GM19025 (cell line): Measurements from ENCODE around the gene CNNM3.
"Not testable (repeated sequence)": the region's sequence is repeated elsewhere in the genome, so short reads cannot be mapped to it uniquely, and the experiment has no call there.

Experiments
- ATAC-seq: cut with Tn5 transposase; IDR thresholded peaks from one replicate; pipeline ENCODE4 v1.9.1; 2021; ENCODE audit warnings: mild to moderate bottlenecking, low read depth, moderate library complexity; ENCODE audit not compliant: unreplicated experiment

The CNNM3 gene

DNA sequence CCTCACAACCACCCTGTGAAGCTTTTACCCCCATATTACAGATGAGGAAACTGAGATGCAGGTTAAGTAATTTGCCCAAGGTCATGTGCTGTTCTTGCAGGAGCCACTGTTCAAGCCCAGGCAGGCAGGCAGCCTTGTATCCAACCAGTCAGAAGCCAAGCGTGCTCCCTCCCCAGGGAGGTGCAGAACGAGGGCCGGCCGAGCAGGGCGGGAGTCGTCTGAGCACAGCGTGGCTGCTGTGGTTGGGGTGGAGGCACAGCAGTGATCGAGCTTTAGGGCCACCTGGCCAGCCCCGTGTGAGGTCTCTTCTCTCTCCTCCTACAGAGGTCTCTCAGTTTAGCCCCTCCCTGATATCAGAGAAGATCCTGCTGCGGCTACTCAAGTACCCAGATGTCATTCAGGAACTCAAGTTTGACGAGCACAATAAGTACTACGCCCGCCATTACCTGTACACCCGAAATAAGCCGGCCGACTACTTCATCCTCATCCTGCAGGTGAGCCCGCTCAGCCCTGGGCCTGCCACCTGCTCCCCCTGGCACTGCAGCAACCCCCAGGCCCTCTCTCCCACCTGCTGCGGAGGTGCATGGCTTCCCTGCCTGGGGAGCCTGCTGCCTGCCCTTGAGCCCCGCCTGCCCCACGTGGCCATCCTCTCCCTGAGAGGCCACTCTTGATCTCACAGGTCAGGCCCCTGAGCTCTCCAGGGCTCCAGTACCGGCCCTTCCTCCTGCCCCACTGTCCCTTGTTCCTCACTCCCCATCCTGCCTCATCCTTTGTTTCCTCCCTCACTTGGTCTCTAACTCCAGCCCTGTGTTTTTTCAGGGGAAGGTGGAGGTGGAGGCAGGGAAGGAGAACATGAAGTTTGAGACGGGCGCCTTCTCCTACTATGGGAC is 17.1 kb upstream of the CNNM3 start:
- no peak for ATAC-seq

DNA sequence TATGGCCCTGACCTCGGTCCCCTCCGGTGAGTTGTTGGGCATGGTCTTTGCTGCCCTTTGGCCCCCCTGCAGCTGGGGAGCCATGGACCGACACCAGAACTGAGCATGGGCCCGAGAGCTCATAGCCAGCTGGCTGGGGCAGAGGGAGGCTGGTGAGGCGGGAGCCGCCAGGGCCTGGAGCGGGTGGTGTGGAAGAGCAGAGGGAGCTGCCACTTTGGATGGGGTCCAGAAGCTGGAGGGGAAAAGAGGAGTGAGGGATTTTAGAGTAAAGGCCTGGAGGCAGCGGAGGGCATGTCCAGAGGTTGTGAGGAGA is 16.5 kb upstream of the CNNM3 start:
- no peak for ATAC-seq

DNA sequence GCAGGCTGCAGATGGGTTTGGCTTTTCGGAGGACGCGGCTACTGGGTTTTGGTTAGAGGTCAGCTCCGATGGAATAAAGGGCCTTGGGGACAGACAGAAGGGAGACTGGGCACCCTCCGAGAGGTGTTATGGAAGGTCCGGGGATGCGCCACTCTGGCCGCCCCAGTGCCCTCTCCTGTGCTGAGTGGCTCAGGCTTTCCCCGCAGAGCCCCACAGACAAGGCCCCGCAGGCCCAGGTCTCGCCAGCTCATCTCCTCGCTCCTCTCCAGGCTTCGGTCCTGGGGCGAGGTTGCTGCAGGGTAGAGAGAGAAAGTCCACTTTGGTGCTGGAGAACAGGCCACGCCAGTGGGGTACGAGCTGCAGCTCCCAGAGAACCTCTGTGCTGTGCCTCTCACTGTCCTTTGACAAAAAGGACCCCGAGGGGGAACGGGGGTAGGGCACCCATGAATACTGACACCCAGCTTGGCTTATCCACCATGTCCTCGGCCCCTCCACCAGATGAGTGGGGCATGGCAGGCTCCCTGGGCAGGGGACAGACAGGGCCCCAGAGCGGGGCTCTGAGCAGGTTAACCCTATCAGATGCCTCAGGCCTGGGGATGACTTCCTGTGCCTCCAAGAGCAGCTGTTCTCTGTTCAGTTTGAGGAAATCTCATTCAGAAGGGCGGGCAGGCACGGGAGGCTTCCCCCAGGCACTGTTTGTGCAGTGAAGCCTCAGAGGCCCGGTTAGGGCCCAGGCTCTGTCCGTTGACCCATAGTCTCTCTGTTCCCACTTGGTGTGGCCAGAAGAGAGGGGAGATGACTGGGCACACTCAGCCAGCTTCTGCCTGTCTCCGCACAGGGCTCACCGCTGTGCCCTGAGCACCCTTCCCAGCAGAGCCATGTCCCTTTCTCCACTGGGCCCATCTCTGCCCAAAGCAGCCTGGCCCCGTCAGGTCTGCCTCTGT is 15.7 kb upstream of the CNNM3 start:
- peak; percentile 18 for ATAC-seq

DNA sequence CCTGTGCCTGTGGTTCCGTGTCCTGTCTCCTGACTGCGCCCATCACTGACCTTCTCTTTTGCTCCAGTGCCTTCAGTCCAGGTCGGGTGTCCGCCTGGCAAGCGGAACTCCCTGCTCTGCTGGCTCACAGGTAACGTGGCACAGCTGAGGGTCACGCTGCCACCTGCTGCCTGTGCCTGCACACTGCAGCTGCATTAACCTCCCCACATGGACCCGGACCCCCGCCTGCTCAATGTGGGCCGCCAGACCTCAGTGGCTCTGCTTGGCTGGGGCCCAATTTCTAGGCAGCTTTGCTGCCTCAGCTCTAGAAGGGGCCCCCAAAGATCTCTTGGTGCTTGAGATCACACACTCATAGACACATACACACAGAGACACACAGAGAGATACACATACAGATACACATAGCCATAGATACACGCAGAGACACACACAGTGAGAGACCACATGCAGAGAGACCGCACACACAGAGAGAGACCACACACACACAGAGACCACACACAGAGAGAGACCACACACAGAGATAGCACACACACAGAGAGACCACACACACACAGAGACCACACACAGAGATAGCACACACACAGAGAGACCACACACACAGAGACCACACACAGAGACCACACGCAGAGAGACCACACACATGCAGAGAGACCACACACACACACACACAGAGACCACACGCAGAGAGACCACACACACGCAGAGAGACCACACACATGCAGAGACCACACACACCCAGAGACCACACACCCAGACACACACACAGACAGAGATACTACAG is 14.9 kb upstream of the CNNM3 start:
- ATAC-seq = peak; percentile 79

DNA sequence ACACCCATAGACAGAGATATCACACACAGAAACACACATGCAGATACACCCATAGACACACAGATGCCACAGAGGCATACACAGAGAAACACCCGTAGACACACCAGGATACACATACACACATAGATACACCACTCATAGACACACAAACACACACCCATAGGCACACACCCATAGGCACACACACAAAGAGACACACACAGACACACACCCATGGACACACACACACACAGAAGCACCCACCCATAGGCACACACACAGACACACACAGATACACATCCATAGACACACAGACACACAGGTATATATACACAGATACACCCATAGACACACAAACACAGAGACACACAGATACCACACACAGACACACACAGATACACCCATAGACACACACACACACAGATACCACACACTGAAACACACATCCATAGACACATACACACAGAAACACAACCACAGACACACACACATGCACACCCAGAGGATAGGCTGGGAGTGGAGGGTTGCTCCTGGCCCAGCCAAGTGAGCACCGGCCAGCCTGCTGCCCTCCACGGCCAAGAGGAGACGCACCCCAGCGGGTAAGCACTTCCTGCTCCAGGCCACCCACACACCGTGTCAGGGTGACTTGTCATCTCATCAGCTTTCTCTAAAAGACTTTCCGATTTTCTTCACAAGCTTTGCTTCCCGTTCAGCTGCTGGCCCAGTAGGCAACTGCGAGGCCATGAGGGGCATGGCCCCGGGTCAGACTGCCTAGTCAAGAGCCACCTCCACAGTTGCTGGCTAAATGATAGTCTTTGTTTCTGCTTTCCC is 14.1 kb upstream of the CNNM3 start:
- ATAC-seq = no peak

DNA sequence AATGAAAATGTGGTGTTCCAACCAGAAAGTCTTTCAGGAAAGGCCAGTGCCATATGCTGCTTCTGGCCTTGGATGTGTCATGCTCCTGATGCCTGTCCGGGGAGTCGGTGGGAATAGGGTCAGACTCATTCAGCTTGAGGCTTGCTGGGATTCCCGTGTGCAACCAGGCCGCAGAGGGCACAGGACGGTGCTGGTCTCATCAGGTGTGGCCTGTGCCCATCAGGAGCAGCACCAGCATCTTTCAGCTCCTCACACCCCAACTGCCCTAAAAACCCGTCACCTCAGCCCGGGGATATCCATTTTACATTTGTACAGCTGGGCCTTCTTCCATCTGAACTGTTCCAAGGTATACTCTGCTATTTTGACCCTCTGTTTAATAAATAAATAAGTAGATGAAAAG is 13.3 kb upstream of the CNNM3 start:
- no peak for ATAC-seq

DNA sequence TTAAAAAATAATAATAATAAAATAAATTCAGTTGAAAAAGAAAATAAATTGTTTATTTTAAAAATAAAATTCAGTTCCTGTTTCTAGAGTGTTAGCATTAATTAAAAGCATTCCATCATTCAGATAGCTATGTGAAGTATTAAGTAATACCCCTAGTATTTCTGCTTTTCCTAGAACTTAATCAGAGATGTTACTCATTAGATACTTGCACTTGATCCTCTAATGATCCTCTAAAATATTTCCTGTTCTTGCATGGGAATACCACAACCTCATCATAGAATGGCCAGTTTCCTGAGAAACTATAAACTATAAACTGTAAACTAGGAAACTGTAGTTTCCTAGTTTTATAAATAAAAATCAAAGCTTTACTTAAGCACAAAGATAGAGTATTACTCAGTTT is 11.1 kb upstream of the CNNM3 start:
- no peak for ATAC-seq

DNA sequence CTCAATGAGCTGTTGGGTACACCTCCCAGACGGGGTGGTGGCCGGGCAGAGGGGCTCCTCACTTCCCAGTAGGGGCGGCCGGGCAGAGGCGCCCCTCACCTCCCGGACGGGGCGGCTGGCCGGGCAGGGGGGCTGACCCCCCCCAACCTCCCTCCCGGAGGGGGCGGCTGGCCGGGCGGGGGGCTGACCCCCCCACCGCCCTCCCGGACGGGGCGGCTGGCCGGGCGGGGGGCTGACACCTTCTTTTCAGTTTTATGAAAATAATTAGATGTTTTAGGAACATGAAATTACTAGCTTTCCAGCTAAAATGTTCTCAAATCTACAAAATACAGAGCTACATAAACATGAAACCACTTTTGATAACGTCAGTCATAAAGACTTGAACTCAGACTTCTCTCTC is 10.1 kb upstream of the CNNM3 start:
- ATAC-seq = not testable (repeated sequence)

DNA sequence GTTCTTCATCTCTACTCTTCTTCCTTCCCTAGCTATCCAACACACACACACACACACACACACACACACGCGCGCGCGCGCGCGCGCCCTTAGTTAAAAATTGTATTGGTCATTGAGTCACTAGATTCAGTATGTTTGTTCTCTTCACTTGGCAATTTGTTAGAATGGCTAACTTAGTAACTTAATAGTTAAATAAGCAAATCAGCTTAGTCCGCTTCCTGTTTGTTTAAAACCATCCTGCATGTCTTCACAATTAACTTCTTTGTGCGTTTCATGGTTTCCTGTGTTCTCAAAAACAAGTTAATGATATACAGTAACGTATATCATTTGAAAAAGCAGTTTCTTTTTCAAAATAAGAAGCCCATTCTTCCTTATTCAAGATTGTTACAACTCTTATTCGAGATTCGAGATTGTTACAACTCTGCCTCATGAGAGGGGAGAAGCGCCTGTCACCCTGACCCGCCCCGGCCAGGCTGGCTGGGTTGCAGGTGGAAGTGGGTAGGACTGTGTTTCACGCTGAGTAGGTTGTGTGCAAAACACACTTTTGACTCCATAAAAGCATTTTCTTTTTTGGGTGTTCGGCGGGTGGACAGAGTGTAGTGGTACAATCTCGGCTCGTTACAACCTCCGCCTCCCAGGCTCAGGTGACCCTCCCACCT is 9.5 kb upstream of the CNNM3 start:
- peak; percentile 56 for ATAC-seq

DNA sequence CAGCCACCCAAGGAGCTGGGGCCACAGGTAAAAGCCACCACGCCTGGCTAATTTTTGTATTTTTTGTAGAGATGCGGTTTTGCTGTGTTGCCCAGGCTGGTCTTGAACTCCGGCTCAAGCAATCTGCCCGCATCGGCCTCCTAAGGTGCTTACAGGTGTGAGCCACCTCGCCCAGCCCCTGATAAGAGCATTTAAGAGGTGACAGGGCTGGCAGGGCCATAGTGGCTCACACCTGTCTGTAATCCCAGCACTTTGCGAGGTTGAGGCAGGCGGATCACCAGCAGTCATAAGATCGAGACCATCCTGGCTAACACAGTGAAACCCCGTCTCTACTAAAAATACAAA is 9.0 kb upstream of the CNNM3 start:
- no peak for ATAC-seq

DNA sequence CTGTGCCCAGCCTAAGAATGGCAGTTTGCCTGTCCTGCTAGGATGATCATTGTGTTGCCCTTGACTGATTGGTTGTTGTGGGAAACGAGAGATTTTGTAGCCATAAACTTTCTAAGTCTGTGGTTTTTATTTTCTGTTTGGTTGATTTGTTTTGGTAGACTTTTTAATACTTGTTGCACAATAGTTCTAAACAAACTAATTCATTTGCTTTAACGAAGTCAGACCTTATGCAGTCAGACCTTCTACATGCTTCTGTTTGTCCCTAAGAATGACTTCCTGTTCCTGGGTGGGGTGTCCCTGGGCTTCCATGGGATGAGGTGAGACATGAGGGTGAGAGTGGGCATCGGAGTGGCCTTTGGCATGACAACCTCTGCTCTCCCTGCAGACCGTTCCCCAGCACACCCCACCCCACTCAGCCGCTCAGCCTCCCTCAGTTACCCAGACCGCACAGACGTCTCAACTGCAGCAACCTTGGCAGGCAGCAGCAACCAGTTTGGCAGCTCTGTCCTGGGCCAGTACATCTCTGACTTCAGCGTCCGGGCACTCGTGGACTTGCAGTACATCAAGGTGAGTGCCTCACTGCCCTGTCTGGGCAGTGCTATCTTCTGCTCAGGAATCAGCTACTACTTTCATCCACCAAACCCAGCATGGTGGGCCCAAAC is 7.8 kb upstream of the CNNM3 start:
- ATAC-seq = no peak

DNA sequence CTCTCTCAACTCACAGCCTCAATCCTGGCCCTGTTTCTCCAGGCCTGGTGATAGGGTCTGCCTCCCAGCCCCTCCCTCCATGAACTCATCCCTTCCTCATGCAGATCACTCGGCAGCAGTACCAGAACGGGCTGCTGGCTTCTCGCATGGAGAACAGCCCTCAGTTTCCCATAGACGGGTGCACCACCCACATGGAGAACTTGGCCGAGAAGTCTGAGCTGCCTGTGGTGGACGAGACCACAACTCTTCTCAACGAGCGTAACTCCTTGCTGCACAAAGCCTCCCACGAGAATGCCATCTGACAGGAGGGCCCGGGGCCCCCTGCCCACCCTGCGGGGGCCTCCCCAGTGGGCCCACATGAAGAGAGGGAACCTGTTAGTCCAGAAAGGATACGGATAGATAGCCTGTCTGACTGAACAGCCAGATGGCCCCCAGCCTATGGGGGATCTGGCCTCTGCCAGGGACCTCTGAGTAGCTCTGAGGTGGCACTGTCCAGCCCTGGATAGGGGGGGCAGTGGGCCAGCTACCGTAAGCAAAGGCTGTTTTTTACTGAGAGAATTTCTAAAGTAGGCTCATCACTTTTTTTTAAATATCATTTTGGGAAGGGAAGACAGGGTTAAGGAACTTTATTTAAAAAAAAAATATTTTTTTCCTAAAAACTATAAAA is 6.7 kb upstream of the CNNM3 start:
- ATAC-seq = no peak

DNA sequence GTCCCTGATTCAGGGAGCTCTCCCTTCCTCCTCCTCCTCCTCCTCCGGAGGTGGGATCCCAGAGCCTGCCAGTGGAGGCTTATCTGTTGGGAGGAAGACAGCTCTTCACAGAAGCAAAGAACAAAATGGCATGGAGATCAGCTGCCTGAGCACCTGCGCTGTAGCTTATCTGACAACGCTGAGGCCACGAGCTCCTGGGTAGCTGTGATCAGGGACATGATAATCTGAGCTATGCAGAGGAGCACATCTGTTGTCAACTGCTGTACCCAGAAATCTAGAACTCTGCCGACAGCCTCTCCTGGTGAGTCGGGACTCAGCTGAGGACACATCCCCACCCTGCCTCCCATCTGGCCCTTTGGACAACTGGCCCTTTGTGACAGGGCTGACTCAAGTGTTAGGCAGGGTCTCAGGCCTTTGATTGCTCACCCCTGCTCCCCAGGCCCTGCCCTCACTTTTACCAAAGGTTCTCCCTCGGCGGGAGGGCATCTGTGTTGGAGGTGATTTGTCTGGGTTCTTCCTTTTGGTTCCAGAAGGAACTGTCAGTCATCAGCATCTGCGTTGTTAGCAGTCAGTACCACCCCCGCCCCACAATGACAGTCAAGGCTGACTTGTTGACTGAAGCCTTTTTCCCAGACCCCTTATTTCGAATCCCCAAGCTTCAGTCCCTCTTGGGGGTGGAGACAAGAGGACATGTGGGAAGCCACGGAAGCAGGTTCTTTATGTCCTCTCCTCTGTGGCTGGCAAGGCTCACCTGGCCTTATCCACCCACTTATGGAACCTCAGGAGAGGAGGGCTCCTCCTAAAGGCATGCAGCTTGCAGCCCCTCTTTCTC is 5.9 kb upstream of the CNNM3 start:
- ATAC-seq = no peak

DNA sequence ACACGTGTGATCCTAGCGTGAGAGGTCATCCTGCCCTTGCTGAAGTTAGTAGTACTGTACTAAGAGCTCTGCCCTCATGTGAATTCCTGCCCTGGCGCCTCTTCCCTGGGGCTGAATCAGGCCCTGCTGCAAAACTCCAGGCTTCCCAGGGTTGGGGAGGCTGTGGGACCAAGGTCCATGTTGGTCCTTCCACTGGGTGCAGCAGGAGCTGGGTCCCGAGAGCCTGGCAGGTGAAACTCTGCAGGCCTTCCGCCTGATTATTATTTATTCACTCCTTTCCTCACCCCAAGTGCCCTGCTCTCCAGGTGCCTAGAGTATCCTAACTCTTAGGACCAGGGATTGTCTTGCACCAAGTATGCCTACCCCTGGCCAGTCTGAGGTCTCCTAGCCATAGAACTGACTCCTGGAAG is 5.3 kb upstream of the CNNM3 start:
- ATAC-seq = no peak

DNA sequence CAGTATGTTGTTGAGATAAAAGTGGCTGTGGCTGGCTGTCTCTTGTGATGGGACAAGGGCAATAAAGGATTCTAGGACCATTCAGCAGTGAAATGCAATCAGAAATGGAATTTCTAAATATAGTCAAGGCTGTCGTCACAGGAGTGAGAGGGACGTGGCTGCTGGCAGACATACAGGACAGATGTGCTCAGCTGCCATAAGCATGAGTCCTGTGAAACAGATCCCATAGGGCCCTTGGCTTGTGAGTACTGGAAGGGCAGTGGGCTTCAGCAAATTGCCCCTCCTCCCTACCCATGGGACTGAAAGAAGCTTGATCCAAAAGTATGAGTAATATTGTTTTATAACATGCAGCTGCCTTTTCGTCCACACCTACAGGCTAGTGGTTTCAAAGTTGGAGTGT is 4.2 kb upstream of the CNNM3 start:
- ATAC-seq = no peak

DNA sequence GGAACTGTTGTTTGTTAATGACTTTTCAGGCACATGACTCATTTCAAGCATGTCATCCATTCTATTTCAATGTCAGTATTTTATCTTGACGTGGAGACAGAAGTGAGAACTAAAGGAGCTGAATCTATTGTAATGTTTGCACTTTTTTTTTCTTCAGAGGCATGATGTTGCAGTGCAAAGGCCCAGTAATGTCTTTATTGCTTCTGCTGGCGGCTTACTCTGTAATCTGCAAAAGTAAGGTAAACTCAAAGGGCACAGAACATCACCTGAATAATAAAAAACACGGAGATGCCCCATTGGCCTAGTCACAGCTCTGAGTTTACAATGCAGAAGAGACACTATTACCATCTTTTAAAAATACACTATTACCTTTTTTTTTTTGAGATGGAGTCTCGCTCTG is 2.4 kb upstream of the CNNM3 start:
- ATAC-seq = no peak

DNA sequence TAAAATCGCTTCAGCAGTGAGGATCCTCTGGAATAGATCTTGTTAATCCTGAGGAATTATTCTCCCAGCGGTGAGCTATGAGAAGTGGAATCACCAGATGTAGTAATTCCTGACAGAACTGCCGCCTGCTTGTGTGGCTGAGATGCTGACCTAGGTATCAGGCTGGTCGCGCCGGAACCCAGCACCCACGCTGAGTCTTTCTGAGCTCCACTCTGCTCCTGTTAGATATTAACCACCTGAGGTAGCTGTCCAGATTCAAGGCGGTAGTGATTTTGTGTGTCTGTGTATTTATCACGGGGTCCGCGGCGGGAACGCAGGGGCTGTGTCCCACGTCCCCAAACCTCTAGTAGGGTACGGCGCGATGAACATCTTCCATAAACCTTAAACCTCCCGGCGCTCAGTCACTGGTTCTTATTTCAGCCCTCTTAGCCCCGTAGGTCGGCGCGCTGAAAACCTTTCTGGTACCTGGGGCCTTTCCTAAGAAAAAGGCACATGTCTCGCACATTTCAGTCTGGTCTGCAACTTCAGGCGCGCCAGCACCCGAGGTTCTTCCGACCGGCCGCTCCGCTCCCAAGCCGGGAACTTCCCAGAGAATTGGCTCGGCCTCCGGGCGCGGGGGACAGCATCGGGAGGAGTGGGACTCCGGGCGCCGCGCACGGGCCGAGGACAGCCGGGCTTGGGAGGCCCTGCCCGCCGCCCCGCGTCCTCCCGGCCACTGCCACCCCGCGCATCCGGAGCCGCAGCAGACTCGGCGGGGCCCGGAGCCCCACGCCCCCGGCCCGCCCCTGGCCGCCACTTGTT is 542 bp upstream of the CNNM3 start:
- ATAC-seq = no peak
